Thoracic aorta (tissue), 2 donors: ENCODE results near the gene MCRIP1. TPM values are rescaled to one million over a fixed set of nuclear protein-coding genes. Genes with fewer than 3 reads are reported as not detected.

ENCODE experiments used
- ATAC-seq: fragments of 150-250 bp; one replicate; pipeline ENCODE4 v1.8.0; 2017; ENCODE audit warnings: low read depth; ENCODE audit not compliant: insufficient number of reproducible peaks, low FRiP score
- DNase-seq: peaks from one replicate; pipeline ENCODE4 v3.0.0-alpha.2; 2020; ENCODE audit warnings: low spot score
- H3K27ac ChIP-seq, 2 donors: fragments of 200-600 bp; sonication (generic); 1 replicate in 1 of 2; 2 replicates in 1 of 2; pipeline ENCODE4 v1.5.1; 2016; ENCODE audit warnings: mild to moderate bottlenecking in 2 of 2, moderate library complexity in 2 of 2
- H3K27me3 ChIP-seq: fragments of 200-600 bp; sonication (generic); replicated peaks from 2 replicates; pipeline ENCODE4 v1.6.0; 2016; ENCODE audit warnings: mild to moderate bottlenecking; ENCODE audit not compliant: insufficient read depth
- H3K36me3 ChIP-seq: fragments of 200-600 bp; sonication (generic); one replicate; pipeline ENCODE4 v1.5.1; 2016
- H3K4me1 ChIP-seq, 2 donors: fragments of 200-600 bp; sonication (generic); 1 replicate in 1 of 2; 2 replicates in 1 of 2; pipeline versions ENCODE4 v1.5.1 to v1.6.0; 2016; ENCODE audit warnings: low read depth in 2 of 2, mild to moderate bottlenecking in 1 of 2; ENCODE audit not compliant: control insufficient read depth in 1 of 2
- H3K4me3 ChIP-seq: fragments of 200-600 bp; sonication (generic); 2 replicates; pipeline ENCODE4 v1.5.1; 2016; ENCODE audit warnings: mild to moderate bottlenecking
- H3K9me3 ChIP-seq: fragments of 200-600 bp; sonication (generic); 2 replicates; pipeline ENCODE4 v1.5.1; 2016
- total RNA-seq, 2 donors: library from RNA; depleted of rRNA; stranded (reverse); fragments of >200 nt; gene quantifications; one replicate each; pipeline versions ENCODE4 v1.1.0 to v1.2.3, GENCODE V29; 2016
- TF ChIP-seq, protein P1 (sequence below): fragments of 200-600 bp; sonication (generic); IDR thresholded peaks from one replicate; pipeline ENCODE4 v1.5.1; 2019; ENCODE audit warnings: antibody characterized with exemption

The MCRIP1 gene
- total RNA-seq, 2 donors from 2014 or later, result 57.5 to 116 TPM

DNA sequence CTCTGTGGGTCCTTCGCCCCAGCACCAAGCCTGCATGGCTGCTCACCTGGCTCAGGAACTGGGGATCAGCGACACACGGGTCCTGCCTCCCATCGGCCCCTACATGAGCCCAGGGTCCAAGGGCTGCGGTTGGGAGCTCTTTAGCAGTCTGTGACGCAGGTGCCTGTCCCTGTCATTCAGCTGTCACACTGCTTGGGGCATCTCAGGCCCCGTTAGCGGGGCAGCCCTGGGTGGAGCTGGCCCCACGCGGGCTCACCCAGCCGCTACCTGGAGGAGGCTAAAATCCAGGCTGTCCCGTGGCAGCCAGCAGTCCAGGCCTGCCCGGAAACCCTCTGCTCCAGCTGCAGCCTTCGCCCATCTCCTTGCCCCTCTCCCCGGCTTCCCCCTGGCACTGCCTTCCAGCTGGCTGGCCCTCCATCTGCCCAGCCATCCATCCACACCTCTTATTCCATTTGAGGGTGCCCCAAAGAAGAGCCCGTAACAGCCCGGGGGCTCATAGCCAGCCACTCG, 25.8 kb downstream of the MCRIP1 start:
- TF ChIP-seq, protein P1, sequence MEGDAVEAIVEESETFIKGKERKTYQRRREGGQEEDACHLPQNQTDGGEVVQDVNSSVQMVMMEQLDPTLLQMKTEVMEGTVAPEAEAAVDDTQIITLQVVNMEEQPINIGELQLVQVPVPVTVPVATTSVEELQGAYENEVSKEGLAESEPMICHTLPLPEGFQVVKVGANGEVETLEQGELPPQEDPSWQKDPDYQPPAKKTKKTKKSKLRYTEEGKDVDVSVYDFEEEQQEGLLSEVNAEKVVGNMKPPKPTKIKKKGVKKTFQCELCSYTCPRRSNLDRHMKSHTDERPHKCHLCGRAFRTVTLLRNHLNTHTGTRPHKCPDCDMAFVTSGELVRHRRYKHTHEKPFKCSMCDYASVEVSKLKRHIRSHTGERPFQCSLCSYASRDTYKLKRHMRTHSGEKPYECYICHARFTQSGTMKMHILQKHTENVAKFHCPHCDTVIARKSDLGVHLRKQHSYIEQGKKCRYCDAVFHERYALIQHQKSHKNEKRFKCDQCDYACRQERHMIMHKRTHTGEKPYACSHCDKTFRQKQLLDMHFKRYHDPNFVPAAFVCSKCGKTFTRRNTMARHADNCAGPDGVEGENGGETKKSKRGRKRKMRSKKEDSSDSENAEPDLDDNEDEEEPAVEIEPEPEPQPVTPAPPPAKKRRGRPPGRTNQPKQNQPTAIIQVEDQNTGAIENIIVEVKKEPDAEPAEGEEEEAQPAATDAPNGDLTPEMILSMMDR, result no peak
- no peaks in the 10 kb centered on the region for H3K9me3 ChIP-seq
- no peak overlapping the region for H3K27ac ChIP-seq
- ATAC-seq, result no peak
- no peak for DNase-seq
- H3K4me1 ChIP-seq, result peaks cover 0 to 18% of the 10 kb centered on the region in 2 donors
- H3K36me3 ChIP-seq, result no peaks in the 10 kb centered on the region
- H3K27me3 ChIP-seq, result peaks cover 15% of the 10 kb centered on the region
- no peak overlapping the region for H3K4me3 ChIP-seq

DNA sequence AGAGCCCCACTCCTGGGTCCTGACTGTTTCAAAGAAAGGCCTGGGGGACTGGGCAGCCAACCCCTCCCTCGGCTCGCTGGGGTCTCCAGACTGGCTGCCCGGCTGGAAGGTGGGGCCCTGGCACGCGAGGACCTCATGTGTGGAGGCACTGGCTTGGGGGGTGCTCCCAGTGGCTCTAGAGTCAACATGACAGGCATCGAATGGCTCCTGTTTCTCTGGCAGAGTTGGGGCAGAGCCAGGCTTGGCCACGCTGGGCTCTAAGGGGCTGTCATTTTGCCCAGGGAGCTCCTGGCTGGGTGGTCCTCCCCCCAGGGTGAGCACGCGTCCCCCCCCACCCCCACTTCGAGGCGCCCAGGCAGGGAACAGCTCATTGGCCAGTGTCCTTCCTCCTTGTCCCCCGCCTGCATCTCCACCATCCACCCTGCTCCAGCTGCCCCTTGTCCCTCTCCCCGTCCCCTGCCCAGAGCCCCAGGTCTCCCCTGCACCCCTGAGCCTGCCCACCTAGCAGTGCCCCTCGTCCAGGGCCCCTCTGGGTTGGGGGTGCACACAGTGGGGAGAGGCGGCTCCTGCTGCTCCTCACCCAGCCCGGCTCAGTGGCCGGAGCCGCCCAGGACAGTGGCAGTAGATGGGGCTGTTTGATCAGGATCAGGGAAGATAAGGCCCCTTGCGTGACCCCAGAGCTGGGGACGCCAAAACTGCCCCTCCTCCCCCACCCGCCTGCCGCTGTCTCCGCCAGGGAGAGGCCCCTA, 26.5 kb downstream of the MCRIP1 start:
- Histone ChIP-seq H3K27me3 (peaks cover 17% of the 10 kb centered on the region), H3K27ac (no peak overlapping the region), H3K9me3 (no peaks in the 10 kb centered on the region), H3K4me1 (peaks cover 0 to 18% of the 10 kb centered on the region in 2 donors), H3K36me3 (no peaks in the 10 kb centered on the region), H3K4me3 (no peak overlapping the region)
- TF ChIP-seq, protein P1, result no peak
- ATAC-seq (no peak), DNase-seq (no peak)

DNA sequence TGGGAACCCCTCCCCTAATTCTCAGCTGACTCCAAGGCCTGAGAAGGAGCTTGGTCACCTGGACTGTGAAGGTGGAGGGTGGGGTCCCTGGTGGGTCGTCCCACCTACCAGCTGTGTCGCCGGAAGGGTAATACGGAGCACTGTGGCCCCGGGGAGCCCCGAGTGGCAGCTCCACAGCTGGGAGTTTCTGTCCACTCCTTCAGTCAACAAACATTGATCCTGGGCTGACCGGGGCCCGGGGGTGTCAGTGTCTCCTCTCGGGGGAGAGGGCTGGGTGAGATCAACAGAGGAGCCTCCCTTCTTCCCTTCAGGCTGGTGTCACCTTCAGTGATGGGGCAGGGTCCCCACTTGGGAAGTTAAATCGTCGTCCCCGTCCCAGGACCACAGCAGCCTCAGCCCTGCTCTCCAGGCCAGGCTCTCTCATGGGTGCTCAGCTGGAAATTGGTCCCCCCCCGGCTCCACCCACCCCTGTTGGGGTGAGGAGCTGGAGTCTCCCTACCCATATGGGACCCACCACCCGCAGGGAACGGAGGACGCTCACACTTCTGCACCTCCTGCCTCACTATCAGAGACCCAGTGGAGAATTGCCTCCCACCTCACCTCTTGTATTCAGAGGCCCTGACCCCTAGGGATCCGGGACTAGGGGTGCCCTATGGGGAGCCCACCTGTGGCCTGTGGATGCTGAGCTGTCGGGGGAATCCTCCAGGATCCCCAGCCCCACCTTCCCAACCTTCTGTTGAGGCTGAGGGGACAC, 27.2 kb downstream of the MCRIP1 start:
- peaks cover 0 to 18% of the 10 kb centered on the region in 2 donors for H3K4me1 ChIP-seq
- TF ChIP-seq, protein P1, result no peak
- ATAC-seq (no peak), DNase-seq (no peak)
- no peaks in the 10 kb centered on the region for H3K9me3 ChIP-seq
- H3K27ac ChIP-seq, result no peak overlapping the region
- no peaks in the 10 kb centered on the region for H3K36me3 ChIP-seq
- no peak overlapping the region for H3K4me3 ChIP-seq
- H3K27me3 ChIP-seq, result peaks cover 17% of the 10 kb centered on the region

DNA sequence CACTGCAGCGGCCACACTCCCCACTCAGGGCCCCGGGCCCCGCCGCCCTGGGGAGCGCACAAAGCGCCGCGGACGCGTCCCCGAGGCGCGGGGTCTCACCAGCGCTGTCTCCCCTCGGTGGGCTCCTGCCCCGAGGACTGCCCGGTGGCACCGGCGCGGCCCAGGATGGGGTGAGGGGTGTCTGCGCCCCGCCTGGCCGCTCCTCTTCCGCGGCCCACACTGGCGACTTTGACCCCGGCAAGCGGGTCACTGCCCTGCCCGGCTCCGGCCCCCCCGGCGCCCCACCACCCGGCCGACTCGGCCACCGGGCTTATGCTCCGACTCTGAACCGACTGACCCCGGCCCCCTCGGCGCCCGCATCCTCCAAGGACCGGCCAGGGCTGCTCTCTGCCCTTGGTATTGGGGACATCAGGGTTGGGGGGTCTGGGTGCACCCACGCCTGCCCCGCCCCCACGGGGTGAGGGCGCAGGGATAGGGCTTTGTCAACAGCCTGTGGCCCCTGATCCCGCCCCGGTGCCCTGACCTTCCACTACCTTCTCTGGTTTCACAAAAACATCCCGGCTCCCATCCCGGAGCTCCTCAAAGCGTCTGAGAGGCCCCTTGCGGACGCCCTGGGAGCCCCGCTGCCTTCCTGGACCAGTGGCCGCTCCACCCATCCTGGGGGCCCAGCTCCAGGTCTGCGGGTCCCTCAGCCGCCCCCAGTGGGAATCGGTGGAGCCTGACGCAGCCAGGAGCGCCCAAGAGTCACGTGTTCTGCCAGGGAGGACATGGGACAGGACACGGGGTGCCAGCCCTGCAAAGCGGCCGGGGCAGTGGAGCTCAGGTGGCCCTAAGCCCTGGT, 28.3 kb downstream of the MCRIP1 start:
- H3K36me3 ChIP-seq, result no peaks in the 10 kb centered on the region
- peak overlapping the region; percentile 9 for H3K4me3 ChIP-seq
- no peak overlapping the region for H3K27ac ChIP-seq
- H3K4me1 ChIP-seq, result peaks cover 0 to 18% of the 10 kb centered on the region in 2 donors
- no peaks in the 10 kb centered on the region for H3K9me3 ChIP-seq
- no peak for ATAC-seq
- TF ChIP-seq, protein P1, result no peak
- no peak for DNase-seq
- peaks cover 17% of the 10 kb centered on the region for H3K27me3 ChIP-seq
